Fibroblast of lung (primary cell): Measurements from ENCODE around the gene ERFE. TPM values are rescaled to one million over a fixed set of nuclear protein-coding genes. Genes with fewer than 3 reads are reported as not detected.
"Not testable (repeated sequence)": the region's sequence is repeated elsewhere in the genome, so short reads cannot be mapped to it uniquely, and the experiment has no call there.

Source experiments
- DNase-seq, 2 donors: peaks; one replicate each; pipeline versions ENCODE4 v3.0.0 to v3.0.0-alpha.2; 2010; ENCODE audit warnings: low read depth in 2 of 2
- H2AFZ ChIP-seq: 2 replicates; pipeline ENCODE4 v1.5.1; 2012; ENCODE audit warnings: low read length, control low read depth, inconsistent platforms
- H3K27ac ChIP-seq: 2 replicates; pipeline ENCODE4 v1.5.1; 2011; ENCODE audit warnings: low read length, control low read depth; ENCODE audit not compliant: insufficient read depth
- H3K27me3 ChIP-seq: 2 replicates; pipeline ENCODE4 v1.5.1; 2011; ENCODE audit warnings: mild to moderate bottlenecking, low read length; ENCODE audit not compliant: control insufficient read depth, insufficient read depth
- H3K36me3 ChIP-seq: 2 replicates; pipeline ENCODE4 v1.5.1; 2011; ENCODE audit warnings: low read length; ENCODE audit not compliant: control insufficient read depth, insufficient read depth
- H3K4me1 ChIP-seq: 2 replicates; pipeline ENCODE4 v1.5.1; 2011; ENCODE audit warnings: low read length; ENCODE audit not compliant: control insufficient read depth, insufficient read depth; ENCODE audit errors: extremely low read depth
- H3K4me2 ChIP-seq: 2 replicates; pipeline ENCODE4 v1.5.1; 2011; ENCODE audit warnings: low read length, control low read depth; ENCODE audit not compliant: insufficient read depth; ENCODE audit errors: extremely low read depth
- H3K4me3 ChIP-seq, 4 experiments: fragments of 200-600 bp in 1 of 4; sonication (generic) in 1 of 4; replicated peaks in 1 of 4; 2 replicates each; pipeline ENCODE4 v1.5.1; 2011 to 2016; ENCODE audit warnings: low read length in 4 of 4, low read depth in 3 of 4, mild to moderate bottlenecking in 3 of 4, control low read depth in 2 of 4, inconsistent platforms in 1 of 4, mixed read lengths in 1 of 4; ENCODE audit not compliant: insufficient read depth in 1 of 4; ENCODE audit errors: control extremely low read depth in 1 of 4
- H3K79me2 ChIP-seq: 2 replicates; pipeline ENCODE4 v1.5.1; 2012; ENCODE audit warnings: mild to moderate bottlenecking, low read length, inconsistent platforms; ENCODE audit not compliant: control insufficient read depth, insufficient read depth
- H3K9ac ChIP-seq: 2 replicates; pipeline ENCODE4 v1.5.1; 2011; ENCODE audit warnings: mild to moderate bottlenecking, low read length, control low read depth; ENCODE audit not compliant: insufficient read depth
- H3K9me3 ChIP-seq: 2 replicates; pipeline ENCODE4 v1.5.1; 2012; ENCODE audit warnings: low read depth, low read length; ENCODE audit not compliant: control insufficient read depth, insufficient read depth
- H4K20me1 ChIP-seq: 2 replicates; pipeline ENCODE4 v1.5.1; 2011; ENCODE audit warnings: low read length; ENCODE audit not compliant: control insufficient read depth, insufficient read depth; ENCODE audit errors: extremely low read depth
- EZH2 ChIP-seq: IDR thresholded peaks from 2 replicates; pipeline ENCODE4 v1.5.1; 2012; ENCODE audit warnings: low read length, control low read depth, mild to moderate bottlenecking; ENCODE audit errors: missing control alignments
- polyA plus RNA-seq, 2 donors: library from polyadenylated mRNA; depleted of rRNA in 1 of 2; stranded (reverse) in 1 of 2; unstranded in 1 of 2; fragments of >200 nt; gene quantifications; 2 replicates each; pipeline ENCODE4 v1.2.1, GENCODE V29; 2011 to 2012; ENCODE audit warnings: missing spikeins in 1 of 2
- total RNA-seq: library from RNA; depleted of rRNA; stranded (reverse); fragments of >200 nt; gene quantifications from 2 replicates; pipeline ENCODE4 v1.2.1, GENCODE V29; 2014
- TF ChIP-seq, protein P1 (sequence below), 2 donors: IDR thresholded peaks in 1 of 2; conservative IDR thresholded peaks in 1 of 2; 1 replicate in 1 of 2; 2 replicates in 1 of 2; pipeline ENCODE4 v1.5.1; 2011 to 2012; ENCODE audit warnings: low read length in 2 of 2, control low read depth in 1 of 2, inconsistent platforms in 1 of 2, low read depth in 1 of 2, mild to moderate bottlenecking in 1 of 2

The ERFE gene
- total and polyA plus RNA-seq, 2 donors (not counting 1 experiment from before 2014, with no cell fraction given), result 1.5 to 8.3 TPM

- peak; percentile 97 to 98 for DNase-seq
- H4K20me1 ChIP-seq, result no peaks in the 10 kb centered on the region
- no peaks in the 10 kb centered on the region for H3K9me3 ChIP-seq
- TF ChIP-seq EZH2, result no peak
- TF ChIP-seq, protein P1, sequence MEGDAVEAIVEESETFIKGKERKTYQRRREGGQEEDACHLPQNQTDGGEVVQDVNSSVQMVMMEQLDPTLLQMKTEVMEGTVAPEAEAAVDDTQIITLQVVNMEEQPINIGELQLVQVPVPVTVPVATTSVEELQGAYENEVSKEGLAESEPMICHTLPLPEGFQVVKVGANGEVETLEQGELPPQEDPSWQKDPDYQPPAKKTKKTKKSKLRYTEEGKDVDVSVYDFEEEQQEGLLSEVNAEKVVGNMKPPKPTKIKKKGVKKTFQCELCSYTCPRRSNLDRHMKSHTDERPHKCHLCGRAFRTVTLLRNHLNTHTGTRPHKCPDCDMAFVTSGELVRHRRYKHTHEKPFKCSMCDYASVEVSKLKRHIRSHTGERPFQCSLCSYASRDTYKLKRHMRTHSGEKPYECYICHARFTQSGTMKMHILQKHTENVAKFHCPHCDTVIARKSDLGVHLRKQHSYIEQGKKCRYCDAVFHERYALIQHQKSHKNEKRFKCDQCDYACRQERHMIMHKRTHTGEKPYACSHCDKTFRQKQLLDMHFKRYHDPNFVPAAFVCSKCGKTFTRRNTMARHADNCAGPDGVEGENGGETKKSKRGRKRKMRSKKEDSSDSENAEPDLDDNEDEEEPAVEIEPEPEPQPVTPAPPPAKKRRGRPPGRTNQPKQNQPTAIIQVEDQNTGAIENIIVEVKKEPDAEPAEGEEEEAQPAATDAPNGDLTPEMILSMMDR (conservative IDR thresholded peaks at IDR 0.05 in 1 of 2, IDR thresholded peaks at IDR 0.05 in 1 of 2; ENCODE audit: low read depth in 1 of 2, low read length in 2 of 2), result no peak
- H3K79me2 ChIP-seq, result no peaks in the 10 kb centered on the region
- peak overlapping the region; percentile 92 for H3K27ac ChIP-seq
- peaks cover 26% of the 10 kb centered on the region for H3K4me1 ChIP-seq
- no peak overlapping the region for H2AFZ ChIP-seq
- H3K4me3 ChIP-seq, result peak overlapping the region in 2 of 4 experiments; percentile 18 to 29
- peak overlapping the region; percentile 62 for H3K9ac ChIP-seq
- H3K4me2 ChIP-seq, result peak overlapping the region; percentile 73
- H3K36me3 ChIP-seq, result peaks cover 27% of the 10 kb centered on the region
- no peaks in the 10 kb centered on the region for H3K27me3 ChIP-seq
Observed at GRCh38 chr2:238169708-238170251, 11.0 kb downstream of the ERFE start.

GRCh38 chr2:238170386-238171071, 11.8 kb downstream of the ERFE start:
- no peaks in the 10 kb centered on the region for H3K27me3 ChIP-seq
- peak overlapping the region; percentile 92 for H3K27ac ChIP-seq
- H3K4me3 ChIP-seq, result no peak overlapping the region
- no peaks in the 10 kb centered on the region for H3K9me3 ChIP-seq
- peak overlapping the region; percentile 62 for H3K9ac ChIP-seq
- H2AFZ ChIP-seq, result no peak overlapping the region
- TF ChIP-seq, protein P1 (conservative IDR thresholded peaks at IDR 0.05 in 1 of 2, IDR thresholded peaks at IDR 0.05 in 1 of 2; ENCODE audit: low read depth in 1 of 2, low read length in 2 of 2), result no peak
- no peak for TF ChIP-seq EZH2
- no peaks in the 10 kb centered on the region for H4K20me1 ChIP-seq
- DNase-seq, result peak; percentile 4 to 11
- H3K4me2 ChIP-seq, result no peak overlapping the region
- no peaks in the 10 kb centered on the region for H3K79me2 ChIP-seq
- peaks cover 32% of the 10 kb centered on the region for H3K36me3 ChIP-seq
- peaks cover 26% of the 10 kb centered on the region for H3K4me1 ChIP-seq

- not testable (repeated sequence) for H3K9ac ChIP-seq, H2AFZ ChIP-seq, H3K4me2 ChIP-seq, H3K4me3 ChIP-seq, H3K9me3 ChIP-seq, H3K27me3 ChIP-seq, H3K79me2 ChIP-seq, H4K20me1 ChIP-seq
- Histone ChIP-seq H3K4me1 (peaks cover 26% of the 10 kb centered on the region), H3K27ac (peak overlapping the region; percentile 92), H3K36me3 (peaks cover 32% of the 10 kb centered on the region)
- DNase-seq, result peak in 1 of 2 donors; percentile 14
Observed at GRCh38 chr2:238171072-238171431, 12.3 kb downstream of the ERFE start.
